HepG2 (cell line): ENCODE results near the gene ZFP62. TPM values are rescaled to one million over a fixed set of nuclear protein-coding genes. Genes with fewer than 3 reads are reported as not detected.

Experiments
- CREM ChIP-seq, 2 experiments: sonication (generic) in 1 of 2; formaldehyde crosslinking in 1 of 2; IDR thresholded peaks; 2 replicates each; pipeline versions ENCODE4 v1.4.0 to v1.6.1; 2016 to 2020; ENCODE audit warnings: antibody characterized with exemption in 1 of 2, mild to moderate bottlenecking in 1 of 2, missing genetic modification reagents in 1 of 2
- FOXO1 ChIP-seq: sonication (generic); formaldehyde crosslinking; IDR thresholded peaks from 2 replicates; pipeline ENCODE4 v1.4.0; 2020; ENCODE audit warnings: missing genetic modification reagents
- HIVEP1 ChIP-seq: sonication (generic); formaldehyde crosslinking; IDR thresholded peaks from 2 replicates; pipeline ENCODE4 v1.4.0; 2020; ENCODE audit warnings: mild to moderate bottlenecking, missing genetic modification reagents
- HOXA5 ChIP-seq: sonication (generic); formaldehyde crosslinking; IDR thresholded peaks from 2 replicates; pipeline ENCODE4 v1.4.0; 2020; ENCODE audit warnings: missing genetic modification reagents
- KAT7 ChIP-seq: IDR thresholded peaks from 2 replicates; pipeline ENCODE4 v1.6.1; 2018; ENCODE audit warnings: borderline replicate concordance, missing compliant biosample characterization
- MBD4 ChIP-seq: IDR thresholded peaks from 2 replicates; pipeline ENCODE4 v1.6.1; 2012; ENCODE audit warnings: low read length, inconsistent platforms, borderline replicate concordance
- MZF1 ChIP-seq: sonication (generic); formaldehyde crosslinking; IDR thresholded peaks from 2 replicates; pipeline ENCODE4 v1.8.1; 2023; ENCODE audit warnings: mild to moderate bottlenecking, missing genetic modification reagents, borderline replicate concordance
- NFKBIZ ChIP-seq: IDR thresholded peaks from 2 replicates; pipeline ENCODE4 v1.6.1; 2018; ENCODE audit warnings: missing genetic modification reagents, missing compliant biosample characterization
- PAX8 ChIP-seq: sonication (generic); formaldehyde crosslinking; IDR thresholded peaks from 2 replicates; pipeline ENCODE4 v1.8.0; 2022; ENCODE audit warnings: mild to moderate bottlenecking, missing genetic modification reagents, borderline replicate concordance
- TOE1 ChIP-seq: sonication (generic); formaldehyde crosslinking; IDR thresholded peaks from 2 replicates; pipeline ENCODE4 v1.4.0; 2020; ENCODE audit warnings: mild to moderate bottlenecking, missing genetic modification reagents
- U2AF1 ChIP-seq: fragments of 200-400 bp; formaldehyde crosslinking; optimal IDR thresholded peaks from 2 replicates; pipeline ENCODE3; 2017; ENCODE audit warnings: mild to moderate bottlenecking, low read depth, low read length
- ZNF253 ChIP-seq: sonication (generic); formaldehyde crosslinking; IDR thresholded peaks from 2 replicates; pipeline ENCODE4 v1.8.0; 2022; ENCODE audit warnings: mild to moderate bottlenecking, missing genetic modification reagents, borderline replicate concordance
- ZNF34 ChIP-seq: sonication (generic); formaldehyde crosslinking; IDR thresholded peaks from 2 replicates; pipeline ENCODE4 v1.4.0; 2020; ENCODE audit warnings: mild to moderate bottlenecking, missing genetic modification reagents, borderline replicate concordance
- ZNF782 ChIP-seq: sonication (generic); formaldehyde crosslinking; IDR thresholded peaks from 2 replicates; pipeline ENCODE4 v1.4.0; 2020; ENCODE audit warnings: missing genetic modification reagents, mild to moderate bottlenecking, borderline replicate concordance
- polyA plus RNA-seq, 8 experiments: library from polyadenylated mRNA; depleted of rRNA in 3 of 8; stranded (reverse) in 7 of 8; unstranded in 1 of 8; fragments of >200 nt; fragmentation: Illumina TruSeq in 4 of 8; extraction: Trizol in 4 of 8; gene quantifications; 2 replicates each; pipeline versions ENCODE4 v1.2.1 to v1.2.3, GENCODE V29; 2011 to 2016; ENCODE audit warnings: low read depth in 4 of 8, missing spikeins in 1 of 8, mixed read lengths in 1 of 8; ENCODE audit not compliant: insufficient read depth in 1 of 8
- total RNA-seq, 5 experiments: library from RNA; depleted of rRNA; stranded (reverse); fragments of >200 nt; fragmentation: Illumina TruSeq; extraction: Trizol; gene quantifications; 2 replicates each; pipeline ENCODE4 v1.2.3, GENCODE V29; 2016; ENCODE audit warnings: low read depth in 1 of 5
- TF ChIP-seq, protein P1 (sequence below): sonication (generic); formaldehyde crosslinking; IDR thresholded peaks from 2 replicates; pipeline ENCODE4 v1.8.1; 2023; ENCODE audit warnings: missing genetic modification reagents, mild to moderate bottlenecking, borderline replicate concordance
- TF ChIP-seq, protein P2 (sequence below): sonication (generic); formaldehyde crosslinking; IDR thresholded peaks from 2 replicates; pipeline ENCODE4 v1.5.1; 2020; ENCODE audit warnings: missing genetic modification reagents, mild to moderate bottlenecking, borderline replicate concordance
- TF ChIP-seq, protein P3 (sequence below): IDR thresholded peaks from 2 replicates; pipeline ENCODE4 v1.6.1; 2012; ENCODE audit warnings: inconsistent platforms
- TF ChIP-seq, protein P4 (sequence below): sonication (generic); formaldehyde crosslinking; IDR thresholded peaks from 2 replicates; pipeline ENCODE4 v1.4.0; 2020; ENCODE audit warnings: mild to moderate bottlenecking, missing genetic modification reagents
- TF ChIP-seq, protein P5 (sequence below): sonication (generic); formaldehyde crosslinking; IDR thresholded peaks from 2 replicates; pipeline ENCODE4 v1.4.0; 2020; ENCODE audit warnings: mild to moderate bottlenecking, missing genetic modification reagents, borderline replicate concordance

Gene ZFP62
- total and polyA plus RNA-seq, 2 of the 13 experiments (the other 11 are each of a cell fraction or from before 2014, with no cell fraction given) = 8.2 to 19.4 TPM

DNA sequence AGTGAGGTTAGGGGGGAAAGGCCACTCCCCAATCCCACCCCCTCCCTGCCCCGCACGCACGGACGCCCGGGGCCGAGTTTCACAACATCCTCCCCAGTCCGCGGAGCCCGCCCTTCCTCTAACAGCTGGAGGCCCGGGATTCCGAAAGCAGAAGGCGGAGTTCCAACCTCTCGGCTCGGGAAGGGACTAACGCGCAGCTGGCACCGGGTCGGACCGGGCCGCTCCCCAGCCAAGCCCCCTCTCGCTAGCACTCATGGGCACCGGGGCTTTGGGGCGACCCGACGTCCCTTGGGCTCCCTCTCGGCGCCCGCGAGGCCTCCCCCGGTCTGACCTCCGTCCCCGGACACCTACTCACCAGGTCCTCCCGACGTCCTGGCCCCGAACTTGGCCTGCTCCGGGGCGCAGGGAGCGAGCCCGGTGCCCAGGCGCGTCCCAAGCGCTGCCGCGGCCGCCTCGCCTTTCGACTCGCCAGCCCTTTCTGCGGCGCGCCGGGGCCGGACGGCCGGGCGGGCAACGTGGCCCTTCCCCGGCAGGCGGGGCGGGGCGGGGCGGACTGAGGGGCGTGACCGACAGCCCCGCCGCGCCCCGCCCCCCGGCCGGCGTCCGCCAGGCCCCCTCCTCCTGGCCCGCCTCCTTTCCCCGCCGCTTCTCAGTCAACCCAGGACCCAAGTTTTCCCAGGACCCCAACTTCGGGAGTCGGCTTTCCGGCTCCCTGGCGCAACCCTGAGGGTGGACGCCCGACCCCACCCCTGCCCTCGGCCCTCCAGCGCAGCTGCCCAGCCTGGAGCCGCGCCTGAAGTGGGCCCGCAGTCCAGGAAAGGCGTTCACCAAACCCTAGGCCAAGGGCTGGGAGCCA lies 58.5 kb downstream of the ZFP62 start, which contains the start of gene MGAT1 (continued):
- no peak for TF ChIP-seq TOE1 (CRISPR knock-in tag)
- peak; percentile 53; the same call in 1 of the 2 replicates for TF ChIP-seq ZNF782 (CRISPR knock-in tag)
- 0 out of 2 replicates have a peak, but pooled peaks have one; percentile 18 for TF ChIP-seq PAX8 (CRISPR knock-in tag)
- TF ChIP-seq MZF1 (CRISPR knock-in tag) = no peak
- no peak for TF ChIP-seq KAT7 (CRISPR knock-in tag)
- TF ChIP-seq HIVEP1 = peak; percentile 73; the same call in 1 of the 2 replicates
- peak; percentile 57; the same call in 1 of the 2 replicates for TF ChIP-seq ZNF34 (CRISPR knock-in tag)
- no peak for TF ChIP-seq CREM (IDR thresholded peaks at IDR 0.05)
- TF ChIP-seq CREM (CRISPR knock-in tag; IDR thresholded peaks at IDR 0.05) = no peak
- TF ChIP-seq, protein P1, sequence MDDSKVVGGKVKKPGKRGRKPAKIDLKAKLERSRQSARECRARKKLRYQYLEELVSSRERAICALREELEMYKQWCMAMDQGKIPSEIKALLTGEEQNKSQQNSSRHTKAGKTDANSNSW (CRISPR knock-in tag) = no peak; the same call in 1 of the 2 replicates
- TF ChIP-seq, protein P2, sequence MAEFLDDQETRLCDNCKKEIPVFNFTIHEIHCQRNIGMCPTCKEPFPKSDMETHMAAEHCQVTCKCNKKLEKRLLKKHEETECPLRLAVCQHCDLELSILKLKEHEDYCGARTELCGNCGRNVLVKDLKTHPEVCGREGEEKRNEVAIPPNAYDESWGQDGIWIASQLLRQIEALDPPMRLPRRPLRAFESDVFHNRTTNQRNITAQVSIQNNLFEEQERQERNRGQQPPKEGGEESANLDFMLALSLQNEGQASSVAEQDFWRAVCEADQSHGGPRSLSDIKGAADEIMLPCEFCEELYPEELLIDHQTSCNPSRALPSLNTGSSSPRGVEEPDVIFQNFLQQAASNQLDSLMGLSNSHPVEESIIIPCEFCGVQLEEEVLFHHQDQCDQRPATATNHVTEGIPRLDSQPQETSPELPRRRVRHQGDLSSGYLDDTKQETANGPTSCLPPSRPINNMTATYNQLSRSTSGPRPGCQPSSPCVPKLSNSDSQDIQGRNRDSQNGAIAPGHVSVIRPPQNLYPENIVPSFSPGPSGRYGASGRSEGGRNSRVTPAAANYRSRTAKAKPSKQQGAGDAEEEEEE (CRISPR knock-in tag) = no peak
- TF ChIP-seq, protein P3, sequence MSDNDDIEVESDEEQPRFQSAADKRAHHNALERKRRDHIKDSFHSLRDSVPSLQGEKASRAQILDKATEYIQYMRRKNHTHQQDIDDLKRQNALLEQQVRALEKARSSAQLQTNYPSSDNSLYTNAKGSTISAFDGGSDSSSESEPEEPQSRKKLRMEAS = peak; percentile 65
- TF ChIP-seq FOXO1 = no peak
- TF ChIP-seq, protein P4, sequence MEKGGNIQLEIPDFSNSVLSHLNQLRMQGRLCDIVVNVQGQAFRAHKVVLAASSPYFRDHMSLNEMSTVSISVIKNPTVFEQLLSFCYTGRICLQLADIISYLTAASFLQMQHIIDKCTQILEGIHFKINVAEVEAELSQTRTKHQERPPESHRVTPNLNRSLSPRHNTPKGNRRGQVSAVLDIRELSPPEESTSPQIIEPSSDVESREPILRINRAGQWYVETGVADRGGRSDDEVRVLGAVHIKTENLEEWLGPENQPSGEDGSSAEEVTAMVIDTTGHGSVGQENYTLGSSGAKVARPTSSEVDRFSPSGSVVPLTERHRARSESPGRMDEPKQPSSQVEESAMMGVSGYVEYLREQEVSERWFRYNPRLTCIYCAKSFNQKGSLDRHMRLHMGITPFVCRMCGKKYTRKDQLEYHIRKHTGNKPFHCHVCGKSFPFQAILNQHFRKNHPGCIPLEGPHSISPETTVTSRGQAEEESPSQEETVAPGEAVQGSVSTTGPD (CRISPR knock-in tag) = no peak
- TF ChIP-seq MBD4 = no peak
- no peak for TF ChIP-seq NFKBIZ (CRISPR knock-in tag)
- TF ChIP-seq, protein P5, sequence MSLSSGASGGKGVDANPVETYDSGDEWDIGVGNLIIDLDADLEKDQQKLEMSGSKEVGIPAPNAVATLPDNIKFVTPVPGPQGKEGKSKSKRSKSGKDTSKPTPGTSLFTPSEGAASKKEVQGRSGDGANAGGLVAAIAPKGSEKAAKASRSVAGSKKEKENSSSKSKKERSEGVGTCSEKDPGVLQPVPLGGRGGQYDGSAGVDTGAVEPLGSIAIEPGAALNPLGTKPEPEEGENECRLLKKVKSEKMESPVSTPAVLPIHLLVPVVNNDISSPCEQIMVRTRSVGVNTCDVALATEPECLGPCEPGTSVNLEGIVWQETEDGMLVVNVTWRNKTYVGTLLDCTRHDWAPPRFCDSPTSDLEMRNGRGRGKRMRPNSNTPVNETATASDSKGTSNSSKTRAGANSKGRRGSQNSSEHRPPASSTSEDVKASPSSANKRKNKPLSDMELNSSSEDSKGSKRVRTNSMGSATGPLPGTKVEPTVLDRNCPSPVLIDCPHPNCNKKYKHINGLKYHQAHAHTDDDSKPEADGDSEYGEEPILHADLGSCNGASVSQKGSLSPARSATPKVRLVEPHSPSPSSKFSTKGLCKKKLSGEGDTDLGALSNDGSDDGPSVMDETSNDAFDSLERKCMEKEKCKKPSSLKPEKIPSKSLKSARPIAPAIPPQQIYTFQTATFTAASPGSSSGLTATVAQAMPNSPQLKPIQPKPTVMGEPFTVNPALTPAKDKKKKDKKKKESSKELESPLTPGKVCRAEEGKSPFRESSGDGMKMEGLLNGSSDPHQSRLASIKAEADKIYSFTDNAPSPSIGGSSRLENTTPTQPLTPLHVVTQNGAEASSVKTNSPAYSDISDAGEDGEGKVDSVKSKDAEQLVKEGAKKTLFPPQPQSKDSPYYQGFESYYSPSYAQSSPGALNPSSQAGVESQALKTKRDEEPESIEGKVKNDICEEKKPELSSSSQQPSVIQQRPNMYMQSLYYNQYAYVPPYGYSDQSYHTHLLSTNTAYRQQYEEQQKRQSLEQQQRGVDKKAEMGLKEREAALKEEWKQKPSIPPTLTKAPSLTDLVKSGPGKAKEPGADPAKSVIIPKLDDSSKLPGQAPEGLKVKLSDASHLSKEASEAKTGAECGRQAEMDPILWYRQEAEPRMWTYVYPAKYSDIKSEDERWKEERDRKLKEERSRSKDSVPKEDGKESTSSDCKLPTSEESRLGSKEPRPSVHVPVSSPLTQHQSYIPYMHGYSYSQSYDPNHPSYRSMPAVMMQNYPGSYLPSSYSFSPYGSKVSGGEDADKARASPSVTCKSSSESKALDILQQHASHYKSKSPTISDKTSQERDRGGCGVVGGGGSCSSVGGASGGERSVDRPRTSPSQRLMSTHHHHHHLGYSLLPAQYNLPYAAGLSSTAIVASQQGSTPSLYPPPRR (CRISPR knock-in tag) = 0 out of 2 replicates have a peak, but pooled peaks have one; percentile 23
- no peak for TF ChIP-seq ZNF253
- no peak for TF ChIP-seq U2AF1
- TF ChIP-seq HOXA5 (CRISPR knock-in tag) = no peak
